ENCODE measurements around the gene ATP11A.

The ATP11A gene

DNA sequence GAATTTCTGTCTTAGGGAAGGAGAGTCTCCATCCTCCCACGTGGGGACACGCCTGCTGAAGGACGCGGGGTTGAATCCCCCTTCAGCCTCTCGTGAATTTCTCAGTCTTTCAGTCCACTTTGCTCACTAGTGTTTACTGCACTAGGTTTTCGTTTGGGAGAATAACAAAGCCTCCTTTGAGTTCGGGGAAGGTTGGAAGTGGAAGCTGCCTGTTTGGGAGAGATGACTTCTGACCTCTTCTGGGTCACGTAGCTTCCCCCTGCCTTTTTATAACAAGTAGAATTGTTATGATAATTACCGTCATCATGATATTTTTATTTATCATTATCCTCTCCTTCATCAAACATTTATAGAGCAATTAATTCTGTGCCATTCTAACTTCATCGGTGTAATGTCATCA is 60.7 kb downstream of the ATP11A start:
- no peak overlapping the region for H3K4me2 ChIP-seq (ENCODE audit: low read length)
- H2BK120ac ChIP-seq (ENCODE audit: low read depth, low read length), result no peak overlapping the region
- H3K36me3 ChIP-seq (ENCODE audit: control insufficient read depth, insufficient read depth, low read length), result no peaks in the 10 kb centered on the region
- H3K27ac ChIP-seq (ENCODE audit: low read depth, low read length), result no peak overlapping the region
- H3K23ac ChIP-seq (ENCODE audit: low read length), result no peak overlapping the region
- H3K18ac ChIP-seq (ENCODE audit: low read length), result no peak overlapping the region
- no peak for DNase-seq
- H3K4me1 ChIP-seq (ENCODE audit: control insufficient read depth, low read depth, low read length), result no peaks in the 10 kb centered on the region
- H4K5ac ChIP-seq (ENCODE audit: low read length), result no peak overlapping the region
- H3K79me2 ChIP-seq (ENCODE audit: control insufficient read depth, insufficient read depth, low read length), result peaks cover 3% of the 10 kb centered on the region
- H2BK5ac ChIP-seq (ENCODE audit: low read length), result no peak overlapping the region
- H3K79me1 ChIP-seq (ENCODE audit: low read length), result peaks cover 16% of the 10 kb centered on the region
- H2AK5ac ChIP-seq (ENCODE audit: low read length), result no peak overlapping the region
- no peak overlapping the region for H2BK15ac ChIP-seq (replicated peaks; ENCODE audit: low read depth)
- H3K9ac ChIP-seq (ENCODE audit: low read length), result no peak overlapping the region
- no peak overlapping the region for H3K56ac ChIP-seq (ENCODE audit: low read length)
- no peak overlapping the region for H3K4me3 ChIP-seq (ENCODE audit: low read length)
- no peak overlapping the region for H4K8ac ChIP-seq (ENCODE audit: low read depth, low read length)
- no peaks in the 10 kb centered on the region for H3K27me3 ChIP-seq (ENCODE audit: insufficient read depth, low read length, poor library complexity)
- 100% methylated on average over 1 of the region's 10 CpGs for WGBS (ENCODE audit: extremely low coverage, insufficient coverage, low lambda C conversion rate)
- H3K4ac ChIP-seq (ENCODE audit: low read depth, low read length), result no peak overlapping the region

DNA sequence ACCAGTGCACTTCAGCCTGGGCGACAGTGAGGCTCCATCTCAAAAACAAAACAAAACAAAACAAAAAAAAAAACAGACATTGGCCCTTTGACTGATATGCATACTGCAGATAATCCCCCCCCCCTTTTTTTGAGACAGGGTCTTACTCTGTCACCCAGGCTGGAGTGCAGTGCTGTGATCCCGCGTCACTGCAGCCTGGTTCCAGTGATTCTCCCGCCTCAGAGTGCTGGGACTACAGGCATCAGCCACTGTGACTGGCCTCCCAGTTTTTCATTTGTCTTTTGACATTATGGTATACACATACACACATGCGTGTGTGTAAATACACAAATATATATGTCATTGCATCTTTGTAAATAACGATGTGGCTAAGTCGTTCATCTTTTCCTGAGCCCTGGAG is 61.8 kb downstream of the ATP11A start:
- Histone ChIP-seq H2BK5ac (ENCODE audit: low read length) (no peak overlapping the region), H3K4me2 (ENCODE audit: low read length) (no peak overlapping the region), H3K4me1 (ENCODE audit: control insufficient read depth, low read depth, low read length) (no peaks in the 10 kb centered on the region), H2BK15ac (replicated peaks; ENCODE audit: low read depth) (no peak overlapping the region), H3K9ac (ENCODE audit: low read length) (no peak overlapping the region), H3K4me3 (ENCODE audit: low read length) (no peak overlapping the region), H3K56ac (ENCODE audit: low read length) (no peak overlapping the region), H3K18ac (ENCODE audit: low read length) (no peak overlapping the region), H4K8ac (ENCODE audit: low read depth, low read length) (no peak overlapping the region), H3K23ac (ENCODE audit: low read length) (no peak overlapping the region), H3K36me3 (ENCODE audit: control insufficient read depth, insufficient read depth, low read length) (no peaks in the 10 kb centered on the region), H3K79me2 (ENCODE audit: control insufficient read depth, insufficient read depth, low read length) (peaks cover 2% of the 10 kb centered on the region), H3K27ac (ENCODE audit: low read depth, low read length) (no peak overlapping the region), H4K5ac (ENCODE audit: low read length) (no peak overlapping the region), H3K4ac (ENCODE audit: low read depth, low read length) (no peak overlapping the region), H3K79me1 (ENCODE audit: low read length) (peaks cover 12% of the 10 kb centered on the region), H2AK5ac (ENCODE audit: low read length) (no peak overlapping the region), H2BK120ac (ENCODE audit: low read depth, low read length) (no peak overlapping the region), H3K27me3 (ENCODE audit: insufficient read depth, low read length, poor library complexity) (no peaks in the 10 kb centered on the region)
- no peak for DNase-seq
- no CpG with 5 or more reads among the region's 7 CpGs for WGBS (ENCODE audit: extremely low coverage, insufficient coverage, low lambda C conversion rate)

DNA sequence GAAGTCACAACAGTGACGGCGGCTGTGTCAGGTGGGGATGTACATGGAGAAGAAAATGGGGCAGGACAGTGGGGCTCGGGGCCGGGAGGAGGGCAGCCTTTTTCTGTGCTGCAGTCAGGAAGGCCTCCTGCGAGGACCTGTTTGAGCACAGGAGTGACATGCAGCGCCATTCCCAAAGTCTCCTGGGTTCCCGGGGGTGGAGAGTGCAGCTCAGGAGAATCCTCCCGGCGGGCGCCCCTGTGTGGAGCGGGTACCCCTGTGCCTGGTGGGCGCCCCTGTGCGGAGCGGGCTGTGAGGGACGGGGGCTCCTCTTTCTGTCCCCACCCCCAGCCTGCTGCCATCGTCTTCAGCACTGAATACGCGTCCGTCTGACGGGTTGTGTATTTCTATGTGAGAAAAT is 62.4 kb downstream of the ATP11A start:
- Histone ChIP-seq H2BK15ac (replicated peaks; ENCODE audit: low read depth) (no peak overlapping the region), H3K4me3 (ENCODE audit: low read length) (no peak overlapping the region), H3K79me1 (ENCODE audit: low read length) (peaks cover 8% of the 10 kb centered on the region), H4K8ac (ENCODE audit: low read depth, low read length) (no peak overlapping the region), H2BK120ac (ENCODE audit: low read depth, low read length) (no peak overlapping the region), H3K79me2 (ENCODE audit: control insufficient read depth, insufficient read depth, low read length) (no peaks in the 10 kb centered on the region), H3K4me1 (ENCODE audit: control insufficient read depth, low read depth, low read length) (no peaks in the 10 kb centered on the region), H3K36me3 (ENCODE audit: control insufficient read depth, insufficient read depth, low read length) (no peaks in the 10 kb centered on the region), H3K9ac (ENCODE audit: low read length) (no peak overlapping the region), H3K23ac (ENCODE audit: low read length) (no peak overlapping the region), H3K27me3 (ENCODE audit: insufficient read depth, low read length, poor library complexity) (no peaks in the 10 kb centered on the region), H3K4me2 (ENCODE audit: low read length) (no peak overlapping the region), H2BK5ac (ENCODE audit: low read length) (no peak overlapping the region), H3K27ac (ENCODE audit: low read depth, low read length) (no peak overlapping the region), H4K5ac (ENCODE audit: low read length) (no peak overlapping the region), H3K56ac (ENCODE audit: low read length) (no peak overlapping the region), H3K18ac (ENCODE audit: low read length) (no peak overlapping the region), H3K4ac (ENCODE audit: low read depth, low read length) (no peak overlapping the region), H2AK5ac (ENCODE audit: low read length) (no peak overlapping the region)
- no peak for DNase-seq
- no CpG with 5 or more reads among the region's 20 CpGs for WGBS (ENCODE audit: extremely low coverage, insufficient coverage, low lambda C conversion rate)

DNA sequence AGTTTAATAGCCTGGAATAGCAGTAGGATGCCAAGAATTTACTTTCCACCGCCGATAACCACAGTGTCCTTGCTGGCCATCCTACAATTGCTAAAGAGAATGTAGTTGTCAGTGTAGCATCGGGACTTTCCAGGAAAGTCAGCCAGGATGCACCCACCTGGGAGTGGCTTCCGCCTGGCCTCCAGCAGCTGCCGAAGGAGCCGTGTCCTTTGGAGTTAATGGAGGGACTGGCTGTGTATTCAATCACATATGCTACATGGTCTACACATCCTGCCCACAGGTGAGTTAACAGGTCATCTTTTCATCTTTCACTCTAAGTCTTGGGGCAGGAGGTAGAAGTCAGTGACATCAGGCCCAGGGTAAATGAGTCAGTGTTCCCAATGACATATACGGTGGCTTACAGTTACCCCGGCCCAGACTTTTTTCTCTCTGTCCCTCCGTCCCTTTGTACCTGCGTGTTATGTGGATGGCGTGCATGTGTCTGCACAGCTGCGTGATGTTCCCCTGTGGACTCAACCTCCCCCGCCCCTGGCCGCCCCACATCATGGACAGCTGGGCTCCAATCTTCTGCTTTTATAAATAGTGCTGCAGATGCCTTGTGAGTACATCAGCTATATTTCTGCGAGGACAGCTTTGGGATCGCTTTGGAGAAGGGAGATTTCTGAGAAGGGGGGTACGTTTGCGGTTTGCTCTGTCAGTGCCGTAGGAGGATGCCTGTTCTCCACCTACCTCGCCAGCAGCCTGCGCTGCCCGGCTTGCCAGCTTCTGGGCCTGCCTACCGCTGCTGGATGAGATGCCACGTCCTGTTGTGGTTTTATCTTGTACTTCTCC is 63.1 kb downstream of the ATP11A start:
- DNase-seq, result no peak
- no peak overlapping the region for H3K4me3 ChIP-seq (ENCODE audit: low read length)
- H3K4ac ChIP-seq (ENCODE audit: low read depth, low read length), result no peak overlapping the region

DNA sequence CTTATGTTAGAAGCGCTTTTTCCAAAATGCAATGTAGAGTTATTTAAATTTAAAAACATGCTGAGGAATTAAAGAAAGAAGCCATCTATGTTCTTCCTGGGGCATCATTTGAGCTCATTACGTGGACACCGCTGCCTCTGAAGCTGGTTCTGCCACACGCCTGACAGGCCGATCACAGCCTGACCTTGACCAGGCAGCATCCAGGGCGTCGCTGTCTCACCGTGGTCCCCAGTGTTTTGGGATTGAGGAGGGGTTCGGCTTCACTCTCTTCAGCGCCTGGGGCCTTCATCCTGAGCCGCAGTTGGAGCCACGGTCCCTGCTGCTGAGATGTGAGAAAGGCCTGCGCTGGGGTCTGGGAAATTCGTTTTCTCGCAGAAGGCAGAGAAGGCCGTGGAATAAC is 64.0 kb downstream of the ATP11A start:
- Histone ChIP-seq H3K27me3 (ENCODE audit: insufficient read depth, low read length, poor library complexity) (no peaks in the 10 kb centered on the region), H3K9ac (ENCODE audit: low read length) (no peak overlapping the region), H3K4me2 (ENCODE audit: low read length) (no peak overlapping the region), H2BK120ac (ENCODE audit: low read depth, low read length) (no peak overlapping the region), H3K4me3 (ENCODE audit: low read length) (no peak overlapping the region), H3K18ac (ENCODE audit: low read length) (no peak overlapping the region), H3K23ac (ENCODE audit: low read length) (no peak overlapping the region), H3K36me3 (ENCODE audit: control insufficient read depth, insufficient read depth, low read length) (no peaks in the 10 kb centered on the region), H2BK15ac (replicated peaks; ENCODE audit: low read depth) (no peak overlapping the region), H3K4me1 (ENCODE audit: control insufficient read depth, low read depth, low read length) (no peaks in the 10 kb centered on the region), H3K56ac (ENCODE audit: low read length) (no peak overlapping the region), H3K79me1 (ENCODE audit: low read length) (peaks cover 8% of the 10 kb centered on the region), H2AK5ac (ENCODE audit: low read length) (no peak overlapping the region), H3K4ac (ENCODE audit: low read depth, low read length) (no peak overlapping the region), H3K27ac (ENCODE audit: low read depth, low read length) (no peak overlapping the region), H2BK5ac (ENCODE audit: low read length) (no peak overlapping the region), H4K5ac (ENCODE audit: low read length) (no peak overlapping the region), H3K79me2 (ENCODE audit: control insufficient read depth, insufficient read depth, low read length) (no peaks in the 10 kb centered on the region), H4K8ac (ENCODE audit: low read depth, low read length) (no peak overlapping the region)
- no CpG with 5 or more reads among the region's 16 CpGs for WGBS (ENCODE audit: extremely low coverage, insufficient coverage, low lambda C conversion rate)
- no peak for DNase-seq

More for the DNA sequence above, 63.1 kb downstream of the ATP11A start:
- Histone ChIP-seq H2BK120ac (ENCODE audit: low read depth, low read length) (no peak overlapping the region), H3K79me1 (ENCODE audit: low read length) (peaks cover 9% of the 10 kb centered on the region), H3K79me2 (ENCODE audit: control insufficient read depth, insufficient read depth, low read length) (no peaks in the 10 kb centered on the region), H3K23ac (ENCODE audit: low read length) (no peak overlapping the region), H3K56ac (ENCODE audit: low read length) (no peak overlapping the region), H4K8ac (ENCODE audit: low read depth, low read length) (no peak overlapping the region), H3K27ac (ENCODE audit: low read depth, low read length) (no peak overlapping the region), H3K9ac (ENCODE audit: low read length) (no peak overlapping the region), H2BK5ac (ENCODE audit: low read length) (no peak overlapping the region), H4K5ac (ENCODE audit: low read length) (no peak overlapping the region), H2BK15ac (replicated peaks; ENCODE audit: low read depth) (no peak overlapping the region), H2AK5ac (ENCODE audit: low read length) (no peak overlapping the region), H3K36me3 (ENCODE audit: control insufficient read depth, insufficient read depth, low read length) (no peaks in the 10 kb centered on the region), H3K27me3 (ENCODE audit: insufficient read depth, low read length, poor library complexity) (no peaks in the 10 kb centered on the region), H3K4me2 (ENCODE audit: low read length) (no peak overlapping the region), H3K18ac (ENCODE audit: low read length) (no peak overlapping the region), H3K4me1 (ENCODE audit: control insufficient read depth, low read depth, low read length) (no peaks in the 10 kb centered on the region)
- no CpG with 5 or more reads among the region's 24 CpGs for WGBS (ENCODE audit: extremely low coverage, insufficient coverage, low lambda C conversion rate)
